Neural progenitor cell (in vitro differentiated cells): ENCODE measurements around the gene EIF2B4.

Experiments used
- CTCF ChIP-seq: fragments of 200-600 bp; sonication (generic); IDR thresholded peaks from 2 replicates; pipeline ENCODE4 v1.5.1; 2017; ENCODE audit warnings: antibody characterized with exemption, mild to moderate bottlenecking
- EZH2phosphoT487 ChIP-seq: fragments of 200-600 bp; sonication (generic); IDR thresholded peaks from 2 replicates; pipeline ENCODE4 v1.6.1; 2017; ENCODE audit warnings: antibody characterized with exemption

- no peak for TF ChIP-seq EZH2phosphoT487
- TF ChIP-seq CTCF: no peak
These were observed 13.6 kb downstream of the EIF2B4 start, which contains the start of gene GTF3C2 for GRCh38 chr2:27356382-27357181.
